DLD1 (cell line): ENCODE results near the gene FITM1.
"Not testable (repeated sequence)": the region's sequence is repeated elsewhere in the genome, so short reads cannot be mapped to it uniquely, and the experiment has no call there.

Experiments
- in situ Hi-C: cut with HindIII; loops from 2 replicates; pipeline ENCODE4 v1.10.0; 2017; ENCODE audit warnings: low sequenced_read_pairs

Gene FITM1

DNA sequence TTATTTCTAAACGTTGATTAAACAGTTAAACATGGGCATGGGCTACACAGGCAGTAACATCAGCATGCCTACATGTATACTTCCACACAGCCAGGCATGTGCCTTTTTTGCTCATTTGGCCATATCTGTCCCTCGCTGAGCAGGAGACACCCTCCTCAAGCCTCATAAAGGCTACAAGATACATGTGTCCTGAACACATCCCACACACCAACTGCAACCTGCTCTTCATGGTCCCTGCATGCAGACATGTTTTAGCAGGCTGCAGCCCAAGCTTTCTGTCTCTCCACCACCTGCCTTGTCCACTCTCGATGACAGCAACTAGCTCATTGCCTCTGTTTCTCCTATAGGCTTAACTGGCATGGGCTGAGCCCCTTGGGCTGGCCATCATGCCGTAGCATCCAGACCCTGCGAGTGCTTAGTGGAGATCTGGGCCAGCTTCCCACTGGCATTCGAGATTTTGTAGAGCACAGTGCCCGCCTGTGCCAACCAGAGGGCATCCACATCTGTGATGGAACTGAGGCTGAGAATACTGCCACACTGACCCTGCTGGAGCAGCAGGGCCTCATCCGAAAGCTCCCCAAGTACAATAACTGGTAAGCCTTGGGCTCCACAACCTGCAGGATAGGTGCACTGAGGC lies 33.8 kb upstream of the FITM1 start:
- in situ Hi-C loops = no loop called here

DNA sequence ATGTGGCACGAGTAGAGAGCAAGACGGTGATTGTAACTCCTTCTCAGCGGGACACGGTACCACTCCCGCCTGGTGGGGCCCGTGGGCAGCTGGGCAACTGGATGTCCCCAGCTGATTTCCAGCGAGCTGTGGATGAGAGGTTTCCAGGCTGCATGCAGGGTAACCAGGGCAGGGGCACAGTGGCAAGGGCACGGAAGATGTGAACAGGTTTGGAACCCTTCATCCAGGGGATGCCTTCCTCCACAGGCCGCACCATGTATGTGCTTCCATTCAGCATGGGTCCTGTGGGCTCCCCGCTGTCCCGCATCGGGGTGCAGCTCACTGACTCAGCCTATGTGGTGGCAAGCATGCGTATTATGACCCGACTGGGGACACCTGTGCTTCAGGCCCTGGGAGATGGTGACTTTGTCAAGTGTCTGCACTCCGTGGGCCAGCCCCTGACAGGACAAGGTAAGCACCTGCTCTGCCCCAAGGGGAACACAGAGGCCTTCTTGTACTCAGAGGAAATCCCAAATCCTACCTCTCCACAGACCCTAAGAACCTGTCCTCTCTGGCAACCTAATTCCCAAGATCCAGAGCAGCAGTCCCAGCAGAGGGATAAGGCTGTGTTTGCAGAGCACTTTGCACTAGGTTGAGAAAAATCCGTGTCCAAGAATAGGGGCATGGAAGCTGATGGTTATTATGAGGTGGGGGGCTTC lies 32.1 kb upstream of the FITM1 start:
- in situ Hi-C loops = no loop called here

DNA sequence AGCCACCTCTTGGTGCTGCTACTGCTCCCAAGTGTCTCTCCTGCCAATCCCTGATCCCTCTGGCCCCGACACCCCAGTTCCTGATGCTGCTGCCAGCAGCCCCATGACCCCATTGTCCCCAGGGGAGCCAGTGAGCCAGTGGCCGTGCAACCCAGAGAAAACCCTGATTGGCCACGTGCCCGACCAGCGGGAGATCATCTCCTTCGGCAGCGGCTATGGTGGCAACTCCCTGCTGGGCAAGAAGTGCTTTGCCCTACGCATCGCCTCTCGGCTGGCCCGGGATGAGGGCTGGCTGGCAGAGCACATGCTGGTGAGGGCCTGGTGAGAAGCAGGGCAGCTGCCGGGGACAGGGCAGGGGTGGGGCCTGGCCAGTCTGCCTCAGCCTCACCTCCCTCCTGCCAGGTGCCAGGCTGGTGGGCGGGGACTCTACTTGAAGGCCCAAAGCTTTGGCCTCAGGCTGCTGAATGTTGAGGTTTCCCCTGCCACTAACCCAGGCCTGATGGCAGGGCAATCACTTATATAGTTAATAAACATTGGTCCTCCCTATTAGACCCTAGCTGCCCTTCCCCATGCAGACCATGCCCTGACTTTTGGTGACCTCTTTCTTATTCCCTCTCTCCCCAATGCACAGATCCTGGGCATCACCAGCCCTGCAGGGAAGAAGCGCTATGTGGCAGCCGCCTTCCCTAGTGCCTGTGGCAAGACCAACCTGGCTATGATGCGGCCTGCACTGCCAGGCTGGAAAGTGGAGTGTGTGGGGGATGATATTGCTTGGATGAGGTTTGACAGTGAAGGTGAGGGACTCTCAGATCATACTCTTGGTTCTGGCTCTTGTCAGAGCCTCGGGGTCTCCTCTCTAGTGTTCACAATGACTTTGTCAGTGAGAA lies 31.3 kb upstream of the FITM1 start:
- in situ Hi-C loops = no loop called here

DNA sequence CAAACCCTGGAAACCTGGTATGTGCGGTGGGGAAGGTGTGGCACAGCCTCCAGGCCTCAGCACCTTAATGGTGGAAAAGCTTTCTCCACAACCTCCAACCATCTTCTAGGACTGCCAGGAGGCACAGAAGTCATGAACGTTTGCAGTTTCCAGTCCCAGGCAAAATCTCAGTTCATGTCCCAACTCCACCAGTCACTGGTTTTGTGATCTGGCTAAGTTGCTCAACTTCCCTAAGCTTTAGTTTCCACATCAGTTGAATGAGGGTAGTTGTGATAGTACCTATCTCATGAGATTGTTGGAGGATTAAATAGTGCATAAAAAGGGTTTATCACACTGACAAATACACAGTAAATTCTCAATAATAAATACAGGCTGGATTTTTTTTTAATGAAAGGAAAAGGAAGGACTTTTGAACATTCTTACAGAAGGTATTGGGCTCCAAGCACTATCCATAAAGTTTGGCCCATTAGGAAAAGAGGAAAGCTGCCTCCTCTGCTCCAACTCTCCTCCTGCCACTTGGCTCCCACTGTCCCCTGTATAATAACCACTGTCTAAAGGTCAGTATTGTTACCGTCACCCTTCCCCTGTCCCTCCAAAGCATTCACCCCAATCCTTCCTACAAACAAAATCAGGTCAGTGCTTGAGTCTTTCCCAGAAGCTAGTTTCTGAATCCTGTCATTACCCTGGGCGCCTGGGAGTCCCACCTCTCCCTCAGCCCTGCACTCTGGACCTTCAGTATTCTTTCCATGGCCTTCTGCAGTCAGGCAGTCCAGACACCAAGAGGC lies 30.1 kb upstream of the FITM1 start:
- in situ Hi-C loops = no loop called here

DNA sequence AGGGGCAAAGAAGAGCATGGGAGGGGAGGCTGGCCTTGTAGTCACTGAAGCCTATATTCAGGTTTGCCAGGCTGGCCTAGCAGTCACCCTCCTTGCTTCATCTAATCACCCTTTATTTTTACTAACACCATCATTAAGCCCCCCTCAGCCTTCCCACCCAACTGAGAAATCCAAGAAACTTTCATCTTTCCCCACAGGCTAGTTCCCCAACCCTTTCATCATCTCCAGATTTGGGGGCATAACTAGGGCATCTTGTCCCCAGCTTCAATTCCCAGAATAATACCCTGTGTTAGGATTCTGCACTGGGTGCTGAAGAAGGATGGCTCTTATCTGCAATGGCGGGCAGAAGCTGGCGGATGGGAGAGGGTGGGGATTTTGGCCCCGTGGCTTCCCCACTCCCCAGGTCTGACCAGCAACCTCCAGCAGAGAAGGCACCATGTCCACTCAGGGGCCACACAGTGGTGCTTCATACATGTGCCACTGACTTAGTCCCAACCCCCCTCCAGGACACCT lies 29.4 kb upstream of the FITM1 start:
- in situ Hi-C loops = no loop called here

DNA sequence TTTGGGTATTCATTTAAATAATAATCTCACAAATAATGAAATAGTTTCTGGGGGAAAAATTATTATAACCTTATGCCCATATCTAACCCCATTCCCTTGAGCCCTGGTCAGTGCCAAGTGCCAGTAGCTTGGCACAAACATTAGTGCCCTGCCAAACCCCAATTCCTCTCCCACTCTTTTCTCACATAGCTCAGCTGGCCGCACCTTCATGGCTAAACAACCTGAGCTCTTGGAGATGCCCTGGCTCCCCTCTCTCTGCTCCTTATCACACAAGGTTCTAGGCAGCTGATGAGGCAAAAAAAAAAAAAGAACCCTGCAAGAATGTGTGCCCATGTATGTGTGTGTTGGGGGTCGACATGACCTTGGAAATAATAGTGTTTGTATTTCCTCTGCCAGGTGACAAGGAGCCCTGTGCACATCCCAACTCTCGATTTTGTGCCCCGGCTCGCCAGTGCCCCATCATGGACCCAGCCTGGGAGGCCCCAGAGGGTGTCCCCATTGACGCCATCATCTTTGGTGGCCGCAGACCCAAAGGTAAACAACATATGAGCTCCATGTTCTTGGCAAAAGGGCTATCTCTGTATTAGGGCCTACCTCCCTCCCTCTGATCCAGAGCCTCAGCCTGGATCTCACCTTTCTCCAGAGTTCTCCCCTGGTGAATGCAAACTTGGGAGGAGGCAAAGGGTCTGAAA lies 28.0 kb upstream of the FITM1 start:
- in situ Hi-C loops = no loop called here

DNA sequence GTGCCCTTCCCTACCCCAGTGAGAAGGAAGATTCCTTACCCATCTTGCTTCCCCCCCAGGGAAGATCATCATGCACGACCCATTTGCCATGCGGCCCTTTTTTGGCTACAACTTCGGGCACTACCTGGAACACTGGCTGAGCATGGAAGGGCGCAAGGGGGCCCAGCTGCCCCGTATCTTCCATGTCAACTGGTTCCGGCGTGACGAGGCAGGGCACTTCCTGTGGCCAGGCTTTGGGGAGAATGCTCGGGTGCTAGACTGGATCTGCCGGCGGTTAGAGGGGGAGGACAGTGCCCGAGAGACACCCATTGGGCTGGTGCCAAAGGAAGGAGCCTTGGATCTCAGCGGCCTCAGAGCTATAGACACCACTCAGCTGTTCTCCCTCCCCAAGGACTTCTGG lies 27.0 kb upstream of the FITM1 start:
- in situ Hi-C loops = no loop called here

DNA sequence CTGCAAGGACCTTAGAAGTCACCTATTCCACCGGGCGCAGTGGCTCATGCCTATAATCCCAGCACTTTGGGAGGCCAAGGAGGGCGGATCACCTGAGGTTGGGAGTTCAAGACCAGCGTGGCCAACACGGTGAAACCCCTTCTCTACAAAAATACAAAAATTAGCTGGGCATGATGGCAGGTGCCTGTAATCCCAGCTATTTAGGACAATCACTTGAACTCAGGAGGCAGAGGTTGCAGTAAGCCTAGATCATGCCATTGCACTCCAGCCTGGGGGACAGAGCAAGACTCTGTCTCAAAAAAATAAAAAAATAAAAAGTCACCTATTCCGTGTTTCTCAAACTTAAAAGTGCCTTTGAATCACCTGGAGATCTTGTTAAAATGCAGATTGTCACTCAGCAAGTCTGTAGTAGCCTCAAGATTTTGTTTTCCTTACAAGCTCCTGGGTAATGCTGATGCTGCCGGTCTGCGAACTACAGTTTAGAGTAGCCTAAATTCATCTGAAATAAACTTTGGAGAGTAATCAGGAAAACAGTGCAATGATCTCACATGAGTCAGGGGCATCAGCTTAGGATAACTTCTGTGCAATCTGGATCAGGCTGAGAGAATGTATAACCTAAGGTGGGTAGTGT lies 24.7 kb upstream of the FITM1 start:
- in situ Hi-C loops = not testable (repeated sequence)

DNA sequence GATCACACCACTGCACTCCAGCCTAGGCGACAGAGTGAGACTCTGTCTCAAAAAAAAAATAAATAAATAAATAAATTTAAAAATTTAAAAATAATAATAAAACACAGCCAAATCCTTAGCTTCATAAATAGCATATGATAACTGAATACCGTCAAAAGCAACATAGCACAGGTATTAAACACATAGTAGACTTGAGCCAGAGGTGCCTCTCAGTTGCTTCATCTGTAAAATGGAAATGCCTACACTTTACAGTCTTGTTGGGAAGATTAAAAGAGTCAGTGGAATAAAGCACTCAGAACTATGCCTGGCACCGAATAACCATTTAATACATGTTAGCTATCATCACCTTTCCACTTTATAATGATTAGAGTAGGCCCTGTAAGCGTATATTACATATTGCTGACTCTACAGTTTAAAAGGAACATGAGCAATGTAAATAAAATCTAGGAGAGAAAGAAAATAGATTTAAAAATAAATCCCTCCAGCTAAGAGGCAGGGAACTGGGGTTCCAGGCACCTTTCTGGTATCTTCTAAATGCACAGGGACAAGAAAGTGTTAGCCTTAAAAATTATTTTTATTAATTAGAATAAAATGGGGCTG lies 23.7 kb upstream of the FITM1 start:
- in situ Hi-C loops = no loop called here

DNA sequence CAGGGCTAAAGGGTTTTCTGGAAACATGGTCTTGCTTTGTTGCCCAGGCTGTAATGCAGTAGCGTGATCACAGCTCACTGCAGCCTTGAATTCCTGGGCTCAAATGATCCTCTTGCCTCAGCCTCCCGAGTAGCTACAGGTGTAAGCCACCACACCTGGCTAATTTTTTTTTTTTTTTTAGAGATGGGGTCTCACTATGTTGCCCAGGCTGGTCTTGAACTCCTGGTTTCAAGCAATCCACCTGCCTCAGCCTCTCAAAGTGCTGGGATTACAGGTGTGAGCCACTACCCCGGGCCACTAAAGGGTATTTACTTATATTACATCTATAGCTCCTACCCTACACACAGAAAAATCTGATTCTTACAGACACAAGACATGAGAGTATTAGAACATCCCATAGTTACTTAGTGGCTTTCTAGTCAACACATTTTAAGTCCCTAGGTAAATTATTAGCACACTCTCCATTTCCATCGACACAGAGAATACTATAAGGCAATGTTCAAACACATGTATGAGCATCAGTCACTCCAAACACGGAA lies 22.1 kb upstream of the FITM1 start:
- in situ Hi-C loops = no loop called here

DNA sequence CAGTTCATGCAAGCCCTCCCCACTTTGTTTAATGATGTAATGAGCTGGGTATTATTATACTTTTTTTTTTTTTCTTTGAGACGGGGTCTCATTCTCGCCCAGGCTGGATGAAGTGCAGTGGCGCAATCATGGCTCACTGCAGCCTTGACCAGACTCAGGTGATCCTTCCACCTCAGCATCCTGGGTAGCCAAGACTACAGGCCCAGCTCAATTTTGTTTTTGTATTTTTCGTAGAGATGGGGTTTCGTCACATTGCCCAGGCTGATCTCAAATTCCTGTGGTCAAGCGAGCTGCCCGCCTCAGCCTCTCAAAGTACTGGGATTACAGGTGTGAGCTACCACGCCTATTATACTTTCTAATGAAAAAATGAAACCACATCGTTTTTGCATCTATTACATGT lies 20.4 kb upstream of the FITM1 start:
- in situ Hi-C loops = no loop called here

DNA sequence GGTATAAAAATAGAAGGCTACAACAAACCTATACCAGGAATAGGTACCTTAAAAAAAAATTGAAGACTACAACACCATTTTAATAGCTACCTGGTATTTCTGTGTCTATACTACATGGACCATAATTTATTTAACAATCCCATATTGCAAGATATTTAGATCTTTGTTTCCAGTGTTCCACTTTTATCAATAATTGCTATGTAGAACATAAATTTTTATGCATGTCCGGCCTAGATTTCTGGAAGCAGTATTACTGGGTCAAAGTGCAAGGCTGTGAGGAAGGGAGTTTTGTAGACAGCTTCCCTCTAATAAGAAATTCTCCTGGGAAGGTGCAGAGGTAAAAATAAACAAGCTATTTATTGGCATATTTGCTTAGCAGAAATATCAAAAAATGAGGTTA lies 19.9 kb upstream of the FITM1 start:
- in situ Hi-C loops = no loop called here

DNA sequence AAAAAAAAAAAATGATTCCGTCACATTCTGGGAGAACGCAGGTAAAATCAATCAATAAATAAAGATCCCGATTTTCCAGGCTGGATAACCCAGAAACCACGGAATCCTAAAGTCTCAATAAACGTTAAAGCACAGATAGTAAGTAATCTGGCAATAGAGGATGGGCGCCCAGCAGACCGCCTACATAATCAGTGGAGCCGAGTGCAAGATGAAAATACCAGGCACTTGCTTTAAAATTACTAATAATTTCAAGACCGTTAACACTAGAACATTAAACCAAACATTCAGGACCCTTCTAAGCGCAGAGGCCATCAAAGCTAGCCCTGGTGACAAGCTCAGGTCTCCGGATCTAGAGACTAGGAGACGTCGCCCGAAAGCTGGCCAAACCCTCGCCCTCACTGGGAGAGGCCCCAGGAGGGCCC lies 17.1 kb upstream of the FITM1 start:
- in situ Hi-C loops = no loop called here

DNA sequence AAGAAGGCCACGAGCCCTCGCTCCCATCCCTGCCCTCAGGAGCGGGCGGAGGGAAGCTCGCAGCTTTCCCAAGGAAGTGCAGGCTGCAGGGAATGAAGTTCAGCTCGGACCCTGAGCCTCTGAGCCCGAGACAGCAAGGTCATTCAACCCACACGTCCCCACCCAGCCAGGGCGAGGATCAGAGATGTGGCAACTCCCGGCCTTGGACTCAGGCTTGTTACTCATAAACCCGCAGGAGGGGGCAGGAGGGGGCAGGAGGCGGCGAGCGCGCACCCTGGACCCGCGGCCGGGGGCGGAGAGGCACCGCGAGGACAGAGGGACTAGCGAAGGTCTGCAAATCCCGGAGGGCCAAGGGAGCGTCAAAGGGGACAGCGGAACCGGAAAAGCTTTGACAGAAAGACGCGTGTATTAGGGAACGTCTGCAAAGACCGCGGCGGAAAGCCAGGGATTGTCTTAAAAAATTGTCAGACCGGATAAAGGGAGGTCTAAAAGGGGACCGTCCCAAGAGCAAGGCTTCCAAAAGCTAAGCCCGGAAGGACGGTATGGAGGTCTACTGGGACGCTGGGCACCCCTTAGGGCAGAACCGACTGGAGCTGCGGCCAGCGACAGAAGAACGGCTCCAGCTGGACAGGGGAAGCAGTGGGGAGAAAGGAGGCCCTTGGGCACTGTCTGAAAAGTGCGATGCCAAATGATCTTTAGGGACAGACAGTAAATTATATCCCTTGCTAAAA lies 16.5 kb upstream of the FITM1 start:
- in situ Hi-C loops = no loop called here

DNA sequence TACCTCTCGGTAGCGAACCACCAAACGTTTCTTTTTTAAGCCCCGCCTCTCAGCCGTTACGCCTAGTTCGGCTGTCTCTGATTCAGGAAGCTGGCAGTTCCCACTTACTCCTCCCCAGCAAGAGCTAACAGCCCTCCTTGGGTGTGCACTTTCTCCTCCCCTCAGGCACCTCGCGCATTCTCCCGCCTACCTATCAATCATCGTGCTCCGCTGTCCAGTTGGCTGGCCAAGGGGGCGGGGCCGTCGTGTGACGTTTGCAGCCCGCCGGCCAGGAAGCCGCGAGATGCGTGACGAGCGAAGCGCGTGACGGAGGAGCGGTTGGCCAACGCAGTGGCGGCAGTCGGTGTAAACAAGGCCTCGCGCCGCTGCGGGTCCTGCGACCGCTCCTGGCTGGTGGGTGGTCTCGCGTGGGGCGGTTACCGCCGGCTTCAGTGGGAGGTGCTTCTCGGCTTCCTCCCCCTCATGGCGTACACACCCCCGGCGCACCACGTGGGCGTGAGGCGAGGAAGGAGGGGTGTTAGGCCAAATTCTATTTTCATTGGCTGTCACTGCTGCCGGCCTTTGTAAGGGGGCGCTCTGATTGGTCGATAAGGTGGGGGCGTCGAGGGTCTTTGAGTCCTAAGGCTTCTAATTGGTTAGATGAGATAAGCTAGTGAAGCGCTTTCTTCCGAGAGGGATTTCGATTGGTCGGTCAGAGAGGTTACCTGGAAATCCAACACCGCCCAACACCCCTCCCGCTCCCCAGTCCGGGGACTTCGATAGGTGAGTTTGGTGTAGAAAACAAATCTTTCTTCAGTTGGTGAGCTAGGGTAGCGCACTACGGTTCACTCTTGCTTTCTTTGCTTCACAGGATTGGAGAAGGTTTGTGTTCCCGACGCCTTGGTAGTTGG lies 15.7 kb upstream of the FITM1 start, which contains the start of the genes DCAF11 and NRL:
TSS of gene DCAF11 (plus strand) at position 246 of the 890 bp plus-strand sequence. CDS start 818 bp downstream, outside the sequence.
TSS of gene NRL (minus strand) at position 418 of the 890 bp plus-strand sequence. CDS start 32,101 bp downstream, outside the sequence.
- in situ Hi-C loops = no loop called here

DNA sequence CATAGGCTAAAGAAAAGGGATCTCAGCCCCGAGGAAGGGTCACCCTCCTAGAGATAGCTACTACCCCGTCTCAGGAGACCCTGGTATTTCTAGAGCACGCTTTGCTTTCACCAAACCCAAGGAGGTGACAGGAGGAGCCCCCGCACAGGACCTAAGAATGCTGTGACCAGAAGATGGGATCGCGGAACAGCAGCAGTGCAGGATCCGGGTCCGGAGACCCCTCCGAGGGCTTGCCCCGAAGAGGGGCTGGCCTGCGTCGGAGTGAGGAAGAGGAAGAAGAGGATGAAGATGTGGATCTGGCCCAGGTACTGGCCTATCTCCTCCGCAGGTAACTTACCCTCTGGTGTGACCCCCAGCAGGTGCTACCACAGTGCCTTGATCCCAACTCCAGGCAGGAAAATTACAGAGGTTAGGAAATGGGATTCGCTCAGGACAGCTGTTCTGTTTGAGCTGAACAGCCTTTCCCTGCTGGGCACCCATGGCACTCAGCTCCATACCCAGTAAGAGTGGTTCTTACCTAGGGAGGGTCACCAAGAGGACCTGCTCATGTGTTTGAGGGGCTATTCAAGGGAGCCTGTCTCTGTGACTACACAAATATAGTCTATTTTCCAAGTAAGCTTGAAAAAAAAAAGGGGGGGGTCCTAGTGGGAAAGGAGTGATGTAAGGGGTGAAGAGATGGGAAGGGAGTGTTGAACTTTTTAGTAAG lies 14.9 kb upstream of the FITM1 start:
- in situ Hi-C loops = no loop called here
